Measurements from ENCODE around the gene ILKAP. TPM values are rescaled to one million over a fixed set of nuclear protein-coding genes. Genes with fewer than 3 reads are reported as not detected.

ILKAP gene
- total RNA-seq, 2 experiments from 2014 or later: 46.7 to 50.2 TPM

- H3K4me1 Mint-ChIP-seq (ENCODE audit: low read depth): peaks cover 3% of the 10 kb centered on the region
- no peak overlapping the region for H3K27ac Mint-ChIP-seq
- H3K4me3 Mint-ChIP-seq: no peak overlapping the region
- intact Hi-C loops (cut with micrococcal nuclease): no loop called here
- CTCF ChIA-PET: interaction anchor here (1.2 kb wide), 1 partner anchor 8 kb away, joined by 4 read pairs; the partner anchor contains the start of gene ERFE
- peaks cover 6% of the 10 kb centered on the region for H3K36me3 Mint-ChIP-seq
- H3K9me3 Mint-ChIP-seq: no peaks in the 10 kb centered on the region
- DNase-seq: no peak
- POLR2A ChIA-PET: no interaction called here
- peaks cover 12% of the 10 kb centered on the region for H3K27me3 Mint-ChIP-seq
Measured at GRCh38 chr2:238167344-238167715, 36.2 kb downstream of the ILKAP start.

GRCh38 chr2:238166391-238167343 lies 36.8 kb downstream of the ILKAP start:
- ChIA-PET POLR2A (no interaction called here), CTCF (no interaction called here)

GRCh38 chr2:238165288-238165921 lies 38.1 kb downstream of the ILKAP start:
- H3K27ac Mint-ChIP-seq: no peak overlapping the region
- CTCF ChIA-PET: no interaction called here
- no peak overlapping the region for H3K4me3 Mint-ChIP-seq

More at GRCh38 chr2:238166391-238167343, 36.8 kb downstream of the ILKAP start:
- H3K27ac Mint-ChIP-seq: no peak overlapping the region
- no peaks in the 10 kb centered on the region for H3K9me3 Mint-ChIP-seq
- H3K4me3 Mint-ChIP-seq: no peak overlapping the region
- H3K27me3 Mint-ChIP-seq: peaks cover 12% of the 10 kb centered on the region
- no peak for DNase-seq
- intact Hi-C loops (cut with micrococcal nuclease): no loop called here
- H3K4me1 Mint-ChIP-seq (ENCODE audit: low read depth): peaks cover 3% of the 10 kb centered on the region
- H3K36me3 Mint-ChIP-seq: peaks cover 6% of the 10 kb centered on the region

GRCh38 chr2:238164906-238165287 lies 38.6 kb downstream of the ILKAP start:
- Mint-ChIP-seq H3K36me3 (no peaks in the 10 kb centered on the region), H3K9me3 (no peaks in the 10 kb centered on the region), H3K4me1 (ENCODE audit: low read depth) (peaks cover 3% of the 10 kb centered on the region), H3K4me3 (no peak overlapping the region), H3K27ac (no peak overlapping the region), H3K27me3 (peaks cover 19% of the 10 kb centered on the region)
- ChIA-PET POLR2A (no interaction called here), CTCF (no interaction called here)
- intact Hi-C loops (cut with micrococcal nuclease): no loop called here
- DNase-seq: no peak

More at GRCh38 chr2:238165288-238165921, 38.1 kb downstream of the ILKAP start:
- Mint-ChIP-seq H3K4me1 (ENCODE audit: low read depth) (peaks cover 3% of the 10 kb centered on the region), H3K36me3 (no peaks in the 10 kb centered on the region), H3K9me3 (no peaks in the 10 kb centered on the region), H3K27me3 (peaks cover 16% of the 10 kb centered on the region)
- intact Hi-C loops (cut with micrococcal nuclease): no loop called here
- POLR2A ChIA-PET: no interaction called here
- DNase-seq: no peak

- Mint-ChIP-seq H3K36me3 (no peaks in the 10 kb centered on the region), H3K27me3 (peaks cover 25% of the 10 kb centered on the region), H3K4me1 (ENCODE audit: low read depth) (peaks cover 9% of the 10 kb centered on the region), H3K9me3 (no peaks in the 10 kb centered on the region), H3K4me3 (no peak overlapping the region), H3K27ac (no peak overlapping the region)
- ChIA-PET CTCF (interaction anchor here (1.4 kb wide), 1 partner anchor 100 kb away, joined by 3 read pairs; no protein-coding TSS in a partner anchor), POLR2A (no interaction called here)
- intact Hi-C loops (cut with micrococcal nuclease): no loop called here
- no peak for DNase-seq
Measured at GRCh38 chr2:238163481-238164198, 39.9 kb downstream of the ILKAP start.

GRCh38 chr2:238162846-238163441 lies 40.6 kb downstream of the ILKAP start:
- Mint-ChIP-seq H3K27me3 (peaks cover 25% of the 10 kb centered on the region), H3K4me3 (no peak overlapping the region), H3K9me3 (no peaks in the 10 kb centered on the region), H3K4me1 (ENCODE audit: low read depth) (peaks cover 9% of the 10 kb centered on the region), H3K36me3 (no peaks in the 10 kb centered on the region), H3K27ac (no peak overlapping the region)
- ChIA-PET POLR2A (interaction anchor here (1.0 kb wide), 1 partner anchor 39 kb away, joined by 3 read pairs; no protein-coding TSS in a partner anchor), CTCF (interaction anchor here (1.4 kb wide), 1 partner anchor 101 kb away, joined by 3 read pairs; no protein-coding TSS in a partner anchor)
- DNase-seq: no peak
- intact Hi-C loops (cut with micrococcal nuclease): no loop called here

GRCh38 chr2:238162251-238162845 lies 41.1 kb downstream of the ILKAP start:
- Mint-ChIP-seq H3K36me3 (no peaks in the 10 kb centered on the region), H3K27me3 (peaks cover 25% of the 10 kb centered on the region), H3K4me1 (ENCODE audit: low read depth) (peaks cover 9% of the 10 kb centered on the region), H3K9me3 (no peaks in the 10 kb centered on the region), H3K4me3 (no peak overlapping the region), H3K27ac (no peak overlapping the region)
- ChIA-PET POLR2A (interaction anchor here (1.0 kb wide), 1 partner anchor 40 kb away, joined by 3 read pairs; no protein-coding TSS in a partner anchor), CTCF (interaction anchor here (1.4 kb wide), 1 partner anchor 101 kb away, joined by 3 read pairs; no protein-coding TSS in a partner anchor)
- intact Hi-C loops (cut with micrococcal nuclease): no loop called here
- no peak for DNase-seq

GRCh38 chr2:238161291-238162051 lies 42.0 kb downstream of the ILKAP start:
- Mint-ChIP-seq H3K4me3 (no peak overlapping the region), H3K36me3 (no peaks in the 10 kb centered on the region), H3K9me3 (no peaks in the 10 kb centered on the region), H3K27ac (no peak overlapping the region), H3K4me1 (ENCODE audit: low read depth) (peaks cover 9% of the 10 kb centered on the region), H3K27me3 (peaks cover 25% of the 10 kb centered on the region)
- POLR2A ChIA-PET: no interaction called here
- CTCF ChIA-PET: interaction anchor here (1.1 kb wide), 1 partner anchor 102 kb away, joined by 4 read pairs; no protein-coding TSS in a partner anchor
- intact Hi-C loops (cut with micrococcal nuclease): no loop called here
- no peak for DNase-seq

- no peak for DNase-seq
- no peak overlapping the region for H3K27ac Mint-ChIP-seq
- no peaks in the 10 kb centered on the region for H3K36me3 Mint-ChIP-seq
- CTCF ChIA-PET: interaction anchor here (1.1 kb wide), 1 partner anchor 103 kb away, joined by 4 read pairs; no protein-coding TSS in a partner anchor
- no peaks in the 10 kb centered on the region for H3K9me3 Mint-ChIP-seq
- peaks cover 9% of the 10 kb centered on the region for H3K4me1 Mint-ChIP-seq (ENCODE audit: low read depth)
- H3K27me3 Mint-ChIP-seq: peaks cover 24% of the 10 kb centered on the region
- no peak overlapping the region for H3K4me3 Mint-ChIP-seq
- POLR2A ChIA-PET: no interaction called here
- intact Hi-C loops (cut with micrococcal nuclease): no loop called here
Measured at GRCh38 chr2:238160206-238161129, 43.0 kb downstream of the ILKAP start.

GRCh38 chr2:238159661-238160205 lies 43.8 kb downstream of the ILKAP start:
- POLR2A ChIA-PET: no interaction called here
- Mint-ChIP-seq H3K9me3 (no peaks in the 10 kb centered on the region), H3K4me1 (ENCODE audit: low read depth) (peaks cover 6% of the 10 kb centered on the region), H3K4me3 (peak overlapping the region; percentile 20), H3K27ac (no peak overlapping the region), H3K27me3 (peaks cover 17% of the 10 kb centered on the region), H3K36me3 (no peaks in the 10 kb centered on the region)
- intact Hi-C loops (cut with micrococcal nuclease): loop anchor here (2.0 kb wide), 1 partner anchor 103 kb away; no protein-coding TSS in a partner anchor
- DNase-seq: no peak
- CTCF ChIA-PET: no interaction called here
